ENCODE data around the gene OR2AK2.

The OR2AK2 gene, protein sequence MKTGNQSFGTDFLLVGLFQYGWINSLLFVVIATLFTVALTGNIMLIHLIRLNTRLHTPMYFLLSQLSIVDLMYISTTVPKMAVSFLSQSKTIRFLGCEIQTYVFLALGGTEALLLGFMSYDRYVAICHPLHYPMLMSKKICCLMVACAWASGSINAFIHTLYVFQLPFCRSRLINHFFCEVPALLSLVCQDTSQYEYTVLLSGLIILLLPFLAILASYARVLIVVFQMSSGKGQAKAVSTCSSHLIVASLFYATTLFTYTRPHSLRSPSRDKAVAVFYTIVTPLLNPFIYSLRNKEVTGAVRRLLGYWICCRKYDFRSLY

DNA sequence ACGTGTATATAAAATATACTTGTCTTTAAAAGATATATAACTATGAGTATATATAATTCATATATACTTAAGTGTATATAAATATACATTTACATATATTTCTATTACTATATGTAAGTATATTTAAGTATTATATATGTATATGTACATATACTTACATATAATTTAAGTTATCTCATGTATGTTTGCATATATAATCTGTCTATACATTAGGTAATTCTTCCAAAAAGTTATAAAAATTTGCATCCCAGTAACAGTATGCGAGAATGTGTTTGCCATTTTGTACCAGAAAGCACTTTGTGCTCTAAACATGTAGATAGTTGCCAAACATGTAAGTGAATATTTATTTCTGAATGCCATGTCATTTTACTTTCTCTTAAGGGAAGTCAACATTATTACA is at the start of gene OR2AK2:
Gene OR2AK2, plus strand, starts transcription at position 301 of the 400 bp plus-strand sequence. CDS start 144 bp downstream, outside the sequence.
- no peak for DNase-seq (ENCODE audit: low spot score)

DNA sequence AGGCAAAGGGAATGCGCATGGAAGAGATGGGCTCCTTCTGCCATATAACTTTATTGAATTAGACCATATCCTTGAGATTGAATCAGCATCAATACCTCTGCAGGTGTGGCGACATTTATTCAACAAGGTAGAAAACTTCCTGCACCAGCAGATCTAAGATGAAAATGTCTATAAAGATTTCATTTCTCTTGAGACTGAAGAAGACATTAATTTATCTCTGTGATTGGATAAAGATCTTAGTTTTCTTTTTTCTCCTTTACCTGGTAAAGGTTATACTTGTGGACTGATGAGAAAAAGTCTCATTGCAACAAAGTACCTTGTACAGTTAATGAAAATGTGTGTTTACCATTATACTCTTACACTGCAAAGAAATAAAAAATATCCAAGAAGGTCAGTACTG is 45.1 kb upstream of the OR2AK2 start, which contains the start of gene OR2T8:
Gene OR2T8, plus strand, starts transcription at position 301 of the 400 bp plus-strand sequence. CDS start 766 bp downstream, outside the sequence.
- DNase-seq (ENCODE audit: low spot score): no peak

DNA sequence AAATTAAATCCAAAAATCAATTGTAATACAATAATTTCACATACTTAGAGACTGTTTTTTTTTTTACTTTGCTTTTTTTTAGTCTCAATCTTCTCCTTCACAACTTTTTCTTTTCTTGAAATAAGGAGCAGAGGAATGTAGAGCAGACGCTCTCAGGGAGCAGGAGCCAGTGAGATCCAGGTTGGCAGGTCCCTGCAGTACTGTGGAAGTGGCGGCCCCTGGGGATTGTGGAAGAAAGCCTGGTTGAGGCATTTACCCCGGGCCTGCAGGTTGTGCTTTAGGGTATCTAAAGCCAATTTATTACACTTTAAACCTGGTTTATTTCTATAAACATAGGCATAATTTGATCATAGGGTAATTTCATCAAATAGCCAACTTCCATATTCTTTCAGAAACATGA is 41.1 kb upstream of the OR2AK2 start:
- DNase-seq (ENCODE audit: low spot score): no peak

DNA sequence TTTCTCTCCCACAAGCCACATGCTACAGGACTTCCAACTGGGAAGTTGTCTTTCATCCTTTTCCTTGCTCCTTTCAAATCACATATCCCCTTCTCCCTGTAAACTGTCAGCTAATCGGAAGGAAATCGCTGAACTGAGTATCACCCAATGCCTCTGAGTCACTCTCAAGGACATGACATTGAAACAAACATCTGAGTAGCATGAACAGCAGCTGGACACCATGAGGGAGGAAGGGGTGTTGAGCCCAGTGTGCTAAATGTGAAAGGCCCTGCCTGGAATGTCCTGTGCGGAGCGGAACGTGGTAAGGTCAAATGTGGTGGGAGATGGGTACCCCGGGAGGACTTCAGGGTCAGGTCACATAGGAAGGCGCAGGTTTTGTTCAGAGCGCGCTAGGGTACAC is 40.2 kb upstream of the OR2AK2 start, which contains the start of gene OR2AJ1:
Gene OR2AJ1, plus strand, starts transcription at position 22 of the 400 bp plus-strand sequence. CDS start 8,880 bp downstream, outside the sequence.
- DNase-seq (ENCODE audit: low spot score): no peak

DNA sequence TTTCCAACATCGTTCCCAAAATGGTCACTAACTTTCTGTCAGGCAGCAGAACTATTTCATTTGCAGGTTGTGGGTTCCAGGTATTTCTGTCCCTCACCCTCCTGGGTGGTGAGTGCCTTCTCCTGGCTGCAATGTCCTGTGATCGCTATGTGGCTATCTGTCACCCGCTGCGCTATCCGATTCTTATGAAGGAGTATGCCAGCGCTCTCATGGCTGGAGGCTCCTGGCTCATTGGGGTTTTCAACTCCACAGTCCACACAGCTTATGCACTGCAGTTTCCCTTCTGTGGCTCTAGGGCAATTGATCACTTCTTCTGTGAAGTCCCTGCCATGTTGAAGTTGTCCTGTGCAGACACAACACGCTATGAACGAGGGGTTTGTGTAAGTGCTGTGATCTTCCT is 31.0 kb upstream of the OR2AK2 start:
- no peak for DNase-seq (ENCODE audit: low spot score)

DNA sequence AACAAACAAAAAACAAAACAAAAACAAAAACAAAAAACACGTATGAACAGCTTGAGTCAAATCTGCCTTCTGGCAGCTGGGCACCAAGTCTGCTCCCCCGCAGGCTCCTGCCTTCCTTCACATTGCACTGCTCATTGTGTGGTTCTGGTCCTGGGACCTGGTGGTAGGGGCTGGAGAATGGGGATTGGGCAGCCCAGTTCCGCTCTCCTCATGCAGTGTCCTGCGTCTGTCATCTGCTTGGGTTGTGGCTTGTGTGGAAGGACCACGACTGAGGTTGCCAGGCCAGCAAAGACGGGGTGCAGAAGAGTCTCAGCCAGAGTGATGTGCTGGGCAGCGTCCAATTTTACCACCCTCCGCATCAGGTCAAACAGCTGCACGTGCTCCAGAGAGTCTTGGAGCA is 29.3 kb upstream of the OR2AK2 start:
- DNase-seq (ENCODE audit: low spot score): no peak

DNA sequence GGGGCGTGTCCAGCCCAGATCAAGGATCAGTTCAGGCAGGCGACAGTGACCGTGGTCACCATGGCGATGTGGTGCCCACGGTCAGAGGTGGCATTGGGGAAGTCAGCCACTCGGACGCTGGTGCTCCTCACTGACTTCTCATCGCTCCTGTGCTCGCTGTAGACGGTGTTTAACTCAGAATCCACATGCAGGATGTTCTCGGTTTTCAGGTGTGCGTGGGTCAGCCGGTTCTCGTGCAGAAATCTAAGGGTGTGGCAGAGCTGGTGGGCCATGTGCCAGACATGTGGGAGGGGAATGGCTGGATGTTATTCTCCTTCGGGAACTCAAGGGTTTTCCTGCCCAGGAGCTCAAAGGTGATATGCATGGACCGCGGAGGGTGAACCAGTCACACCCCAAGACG is 28.6 kb upstream of the OR2AK2 start:
- no peak for DNase-seq (ENCODE audit: low spot score)

DNA sequence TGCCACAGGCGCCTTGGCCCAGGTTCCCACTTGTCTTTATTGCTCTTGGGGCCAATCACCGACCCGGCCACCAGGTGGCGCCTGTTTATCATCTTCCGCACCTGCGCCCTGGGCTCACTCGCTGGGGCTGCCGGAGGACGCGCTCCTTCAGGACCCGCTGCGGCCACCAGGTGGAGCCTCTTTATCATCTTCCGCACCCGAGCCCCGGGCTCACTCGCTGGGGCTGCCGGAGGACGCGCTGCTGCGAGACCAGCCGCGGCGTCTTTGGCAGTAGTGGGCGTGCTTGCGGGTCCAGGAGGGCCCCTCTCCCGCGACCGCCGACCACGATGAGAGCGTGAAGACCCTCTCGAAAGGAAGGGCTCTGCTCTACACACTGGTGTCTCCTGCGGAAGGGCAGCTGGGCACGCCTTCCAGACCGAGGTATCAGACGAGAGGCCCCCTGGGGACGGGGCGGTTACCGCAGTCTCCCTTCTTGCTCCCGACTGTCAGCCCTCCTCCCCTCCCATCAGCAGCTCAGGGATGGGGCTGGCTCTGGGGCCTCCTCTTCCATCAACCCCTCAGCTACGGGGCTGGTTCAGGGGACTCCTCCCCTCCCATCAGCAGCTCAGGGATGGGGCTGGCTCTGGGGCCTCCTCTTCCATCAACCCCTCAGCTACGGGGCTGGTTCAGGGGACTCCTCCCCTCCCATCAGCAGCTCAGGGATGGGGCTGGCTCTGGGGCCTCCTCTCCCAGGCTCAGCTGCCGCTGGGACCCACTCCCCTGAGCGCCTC is 27.9 kb upstream of the OR2AK2 start:
- peak; percentile 60 for DNase-seq (ENCODE audit: low spot score)

DNA sequence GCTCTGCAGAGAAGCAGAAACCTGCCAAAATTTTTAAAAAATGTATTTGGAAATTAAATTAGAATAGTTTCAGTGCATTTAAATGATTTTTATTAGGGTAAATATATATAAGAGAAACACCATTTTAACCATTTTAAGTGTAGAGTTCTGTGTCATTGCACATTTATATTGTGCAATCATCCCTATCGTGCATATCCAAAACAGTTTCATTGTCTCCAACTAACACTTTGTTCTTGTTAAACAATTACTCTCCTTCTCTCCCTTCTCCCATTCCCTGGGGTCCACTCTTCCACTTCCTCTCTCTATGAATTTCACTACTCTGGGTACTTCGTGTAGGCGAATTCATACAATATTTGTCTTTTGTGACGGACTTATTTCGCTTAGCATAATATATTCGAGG is 22.4 kb upstream of the OR2AK2 start:
- DNase-seq (ENCODE audit: low spot score): no peak

DNA sequence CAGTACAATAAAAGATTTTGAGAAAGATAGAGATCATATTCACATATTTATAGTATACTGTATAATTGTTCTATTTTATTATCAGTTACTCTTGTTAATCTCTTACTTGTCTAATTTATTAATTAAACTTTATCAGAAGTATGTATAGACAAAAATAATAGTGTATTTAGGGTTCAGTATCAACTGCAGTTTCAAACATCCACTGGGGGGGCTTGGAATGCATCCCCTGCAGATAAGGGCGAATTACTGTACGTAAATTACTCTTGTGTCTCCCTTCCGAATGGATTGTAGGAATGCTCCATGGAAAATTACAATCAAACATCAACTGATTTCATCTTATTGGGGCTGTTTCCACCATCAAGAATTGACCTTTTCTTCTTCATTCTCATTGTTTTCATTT is 16.5 kb upstream of the OR2AK2 start, which contains the start of gene OR2L8:
Gene OR2L8, plus strand, starts transcription at position 301 of the 400 bp plus-strand sequence. Its CDS starts 0 bp downstream, at position 301.
- DNase-seq (ENCODE audit: low spot score): no peak

DNA sequence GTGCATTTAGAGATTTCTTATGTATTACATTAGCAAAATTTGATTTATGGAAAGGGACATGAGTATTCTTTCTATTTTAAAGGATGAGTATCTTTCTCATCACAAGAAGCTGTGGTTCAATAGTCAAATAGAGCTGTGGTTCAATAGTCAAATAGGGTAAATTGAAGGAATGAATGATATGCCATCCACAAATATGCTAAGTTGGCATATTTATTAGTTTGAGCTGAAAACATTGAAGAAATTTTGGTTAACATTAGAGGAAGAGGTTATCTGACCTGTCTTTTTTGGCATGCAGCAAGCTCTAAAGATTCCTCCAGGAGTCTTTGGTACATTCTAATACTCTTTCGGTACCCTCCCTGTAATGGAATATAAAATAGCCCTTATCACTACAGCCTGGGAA is 11.6 kb upstream of the OR2AK2 start:
- no peak for DNase-seq (ENCODE audit: low spot score)

DNA sequence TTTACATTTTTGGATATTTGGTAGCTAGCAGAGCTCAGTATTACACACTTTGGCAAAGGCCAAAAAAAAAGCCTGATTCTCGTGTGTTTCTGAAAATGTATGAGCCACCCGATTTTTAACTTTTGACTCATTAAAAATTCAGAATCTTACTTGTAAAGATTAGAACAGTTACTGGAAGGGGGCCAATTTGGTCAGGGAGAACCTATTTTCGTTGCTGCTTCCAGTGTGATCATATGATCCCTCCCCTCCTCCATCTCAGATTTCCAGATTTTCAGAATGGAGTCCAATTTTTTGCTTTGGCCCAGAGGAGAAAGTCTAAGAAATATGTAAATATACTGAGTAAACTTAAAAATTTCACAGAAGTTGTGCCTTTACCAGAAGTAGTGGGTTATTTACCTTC is 3.2 kb upstream of the OR2AK2 start:
- no peak for DNase-seq (ENCODE audit: low spot score)

DNA sequence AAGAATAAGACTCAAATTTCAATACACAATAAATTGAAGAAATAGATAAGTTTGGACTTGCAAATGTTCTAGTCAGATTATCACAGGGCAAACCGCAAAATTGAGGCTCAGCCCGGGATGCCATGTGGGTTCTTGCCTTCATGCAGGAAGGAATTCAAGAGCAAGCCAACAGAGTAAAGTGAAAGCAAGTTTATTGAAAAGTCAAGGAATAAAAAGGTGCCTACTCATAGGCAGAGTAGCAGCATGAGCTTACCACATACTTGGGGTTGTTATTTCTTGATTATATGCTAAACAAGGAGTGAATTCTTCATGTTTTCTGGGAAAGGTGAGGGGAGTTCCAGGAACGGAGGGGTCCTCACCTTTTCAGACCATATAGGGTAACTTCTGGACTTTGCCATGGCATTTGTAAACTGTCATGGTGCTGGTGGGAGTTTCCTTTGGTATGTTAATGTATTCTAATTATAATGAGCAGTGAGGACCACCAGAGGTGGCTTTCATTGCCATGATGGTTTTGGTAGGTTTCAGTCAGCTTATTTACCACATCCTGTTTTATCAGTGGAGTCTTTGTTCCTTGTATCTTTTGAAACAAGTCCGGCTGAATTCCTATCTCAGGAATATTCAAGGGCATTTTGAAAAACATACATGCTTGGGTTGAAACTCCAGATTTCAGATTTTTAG is 2.0 kb upstream of the OR2AK2 start:
- no peak for DNase-seq (ENCODE audit: low spot score)

DNA sequence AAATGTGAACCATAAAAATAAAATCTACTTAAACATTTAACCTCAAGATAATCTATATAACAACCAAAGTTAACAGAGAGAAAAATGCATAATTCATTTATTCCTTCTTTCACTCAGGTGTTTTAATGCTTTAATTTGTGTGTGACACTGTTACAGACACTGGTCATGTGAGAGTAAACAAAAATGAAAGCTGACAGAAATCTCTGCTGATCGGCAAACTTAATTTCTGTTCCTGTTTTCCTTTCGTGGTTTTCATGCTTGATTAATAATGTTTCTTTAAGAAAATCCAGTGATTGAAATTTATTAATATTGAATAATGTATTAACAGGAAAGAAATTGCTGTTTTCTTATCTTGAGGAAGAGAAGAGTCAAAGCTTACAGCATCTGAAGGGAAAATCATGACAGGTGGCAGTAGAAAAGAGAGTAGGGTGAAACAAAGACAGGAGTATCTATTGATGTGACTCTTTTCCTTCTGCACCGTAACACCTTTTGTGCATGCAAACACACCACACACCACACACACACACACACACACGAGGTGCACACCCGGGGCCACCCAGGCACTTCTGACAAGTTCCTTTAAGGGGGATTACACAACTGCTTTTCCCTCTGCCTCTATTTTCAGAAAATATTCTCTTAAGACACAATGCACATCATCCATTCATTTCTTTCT is 1.6 kb downstream of the OR2AK2 start:
- DNase-seq (ENCODE audit: low spot score): no peak

DNA sequence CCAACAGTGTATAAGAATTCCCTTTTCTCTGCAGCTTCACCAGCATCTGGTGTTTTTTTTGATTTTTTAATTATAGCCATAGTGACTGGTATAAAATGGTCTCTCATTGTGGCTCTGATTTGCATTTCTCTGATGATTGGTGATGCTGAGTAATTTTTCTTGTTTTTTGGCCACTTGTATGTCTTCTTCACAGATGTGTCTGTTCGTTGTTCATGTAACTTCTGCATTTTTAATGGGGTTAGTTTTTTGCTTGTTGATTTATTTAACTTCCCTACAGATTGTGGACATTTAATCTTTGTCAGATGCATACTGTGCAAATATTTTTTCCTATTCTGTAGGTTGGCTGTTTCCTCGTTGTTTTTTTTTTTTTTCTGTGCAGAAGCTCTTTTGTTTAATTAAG is 28.0 kb downstream of the OR2AK2 start:
- DNase-seq (ENCODE audit: low spot score): no peak

DNA sequence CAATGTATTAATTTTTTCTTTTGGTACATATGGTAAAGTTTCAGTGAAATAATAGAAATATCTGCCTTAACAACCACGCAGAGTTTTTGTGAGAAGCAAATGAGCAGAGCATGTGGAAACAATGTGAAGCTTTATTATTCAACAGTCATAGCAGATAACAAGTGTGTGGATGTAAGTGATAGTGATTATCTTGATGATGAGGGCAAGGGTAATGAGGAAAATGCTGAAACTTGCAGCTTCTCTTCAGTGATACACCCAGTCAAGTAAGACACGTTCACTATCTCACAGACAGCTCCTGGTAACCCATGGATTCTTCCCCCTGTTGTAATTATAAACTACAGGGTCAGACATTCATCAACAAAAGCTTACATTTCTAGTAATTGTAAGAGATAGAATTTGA is 33.8 kb downstream of the OR2AK2 start:
- DNase-seq (ENCODE audit: low spot score): no peak

DNA sequence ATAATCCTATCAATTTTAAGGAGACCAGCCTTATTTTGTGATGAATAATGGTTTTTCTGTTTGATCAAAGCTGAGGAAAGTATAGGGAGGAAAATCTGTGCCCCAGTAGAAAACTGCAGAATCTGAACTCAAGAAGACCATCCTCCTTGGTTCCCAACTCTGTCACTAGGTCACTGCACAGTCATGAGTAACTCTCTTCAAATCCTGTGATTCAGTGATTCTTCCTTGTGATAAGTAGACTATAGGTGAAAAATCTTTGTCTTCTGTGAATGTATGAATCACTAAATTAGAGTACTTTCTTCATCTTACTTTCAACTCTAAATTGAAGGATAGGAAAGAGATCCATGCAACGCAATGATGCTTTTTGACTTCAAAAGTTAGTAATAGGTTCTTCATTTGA is 35.1 kb downstream of the OR2AK2 start:
- no peak for DNase-seq (ENCODE audit: low spot score)

DNA sequence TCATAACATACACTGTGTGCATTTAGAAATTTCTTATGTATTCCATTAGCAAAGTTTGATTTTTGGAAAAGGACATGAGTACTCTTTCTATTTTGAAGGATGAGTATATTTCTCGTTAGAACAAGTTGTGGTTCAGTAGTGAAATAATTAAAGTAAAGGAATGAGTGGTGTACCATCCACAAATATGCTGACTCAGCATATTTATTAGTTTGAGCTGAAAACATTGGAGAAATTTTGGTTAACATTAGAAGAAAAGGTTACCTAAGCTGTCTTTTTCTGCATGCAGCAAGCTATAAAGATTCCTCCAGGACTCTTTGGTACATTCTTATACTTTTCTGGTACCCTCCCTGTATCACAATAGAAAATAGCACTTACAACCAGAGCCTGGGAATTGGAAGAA is 42.7 kb downstream of the OR2AK2 start:
- DNase-seq (ENCODE audit: low spot score): no peak

DNA sequence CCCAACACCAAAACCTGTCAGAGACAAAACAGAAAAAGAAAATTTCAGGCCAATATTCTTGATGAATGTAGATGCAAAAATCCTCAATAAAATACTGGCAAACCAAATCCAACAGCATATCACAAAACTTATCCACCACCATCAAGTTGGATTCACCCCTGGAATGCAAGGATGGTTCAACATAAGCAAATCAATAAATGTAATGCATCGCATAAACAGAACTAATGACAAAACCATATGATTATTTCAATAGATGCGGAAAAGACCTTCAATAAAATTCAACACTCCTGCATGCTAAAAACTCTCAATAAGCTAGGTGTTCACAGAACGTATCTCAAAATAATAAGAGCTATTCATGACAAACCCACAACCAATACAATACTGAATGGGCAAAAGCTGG is 44.6 kb downstream of the OR2AK2 start:
- DNase-seq (ENCODE audit: low spot score): no peak

DNA sequence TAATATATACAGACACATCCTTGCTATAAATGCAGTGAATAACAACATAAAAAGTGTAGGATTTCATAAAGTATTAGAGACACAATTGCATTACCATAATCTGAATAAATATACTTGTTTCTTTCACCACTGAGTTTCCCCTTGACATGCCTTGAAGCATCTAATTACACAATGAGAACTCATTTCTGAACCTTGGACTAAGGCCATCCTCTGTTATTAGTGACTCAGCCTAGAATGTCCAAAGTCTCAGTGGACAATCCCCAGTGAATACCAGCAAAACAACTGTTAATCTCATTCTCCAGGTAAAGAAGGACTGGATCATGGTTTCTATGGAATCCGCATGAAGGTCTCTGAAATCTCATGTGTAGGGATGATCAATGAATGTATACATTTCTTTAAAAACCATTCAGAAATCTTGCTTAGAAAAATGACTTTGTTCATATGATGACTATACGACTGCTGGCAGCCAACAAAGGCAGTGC is 48.2 kb downstream of the OR2AK2 start, which contains the start of gene OR2L5:
Gene OR2L5, plus strand, starts transcription at position 432 of the 482 bp plus-strand sequence. CDS start 8,288 bp downstream, outside the sequence.
- no peak for DNase-seq (ENCODE audit: low spot score)

DNA sequence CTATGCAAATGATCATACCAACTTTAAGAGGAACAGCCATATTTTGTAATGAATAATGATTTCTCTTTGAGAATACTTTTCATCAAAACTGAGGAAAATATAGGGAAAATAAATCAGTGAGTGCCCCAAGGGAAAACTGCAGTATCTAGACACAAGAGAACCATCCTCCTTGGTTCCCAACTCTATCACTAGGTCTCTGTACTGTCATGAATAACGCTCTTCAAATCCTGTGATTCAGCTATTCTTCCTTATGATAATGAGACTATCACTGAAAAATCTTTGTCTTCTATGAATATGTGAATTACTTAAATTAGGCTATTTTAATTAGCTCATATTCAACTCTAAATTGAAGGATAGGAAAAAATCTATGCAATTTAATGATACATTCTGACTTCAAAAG is 50.8 kb downstream of the OR2AK2 start:
- no peak for DNase-seq (ENCODE audit: low spot score)
